Keratinocyte (primary cell): ENCODE data around the gene MYO9A. TPM values are rescaled to one million over a fixed set of nuclear protein-coding genes. Genes with fewer than 3 reads are reported as not detected.

Source experiments
- DNase-seq: peaks from one replicate; pipeline ENCODE4 v3.0.0-alpha.2; 2011; ENCODE audit warnings: low read depth, missing footprints, low spot score
- FAIRE-seq: peaks from 2 replicates; lab custom pipeline; 2011; peaks lifted over from hg19 to GRCh38; lab: Jason Lieb, UNC
- H2AFZ ChIP-seq: 2 replicates; pipeline ENCODE4 v1.6.0; 2012; ENCODE audit warnings: low read length, control low read depth, inconsistent platforms; ENCODE audit not compliant: control insufficient read depth
- H3K27ac ChIP-seq: 2 replicates; pipeline ENCODE4 v1.5.1; 2011; ENCODE audit warnings: low read length; ENCODE audit not compliant: control insufficient read depth, insufficient read depth
- H3K27me3 ChIP-seq: 3 replicates; pipeline ENCODE4 v1.6.0; 2011; ENCODE audit warnings: low read length; ENCODE audit not compliant: control insufficient read depth, insufficient read depth; ENCODE audit errors: extremely low read depth
- H3K36me3 ChIP-seq, 2 experiments: 2 replicates in 1 of 2; 3 replicates in 1 of 2; pipeline ENCODE4 v1.5.1; 2011; ENCODE audit warnings: low read length in 2 of 2, mild to moderate bottlenecking in 1 of 2; ENCODE audit not compliant: control insufficient read depth in 2 of 2, insufficient read depth in 2 of 2; ENCODE audit errors: extremely low read depth in 1 of 2
- H3K4me1 ChIP-seq: 3 replicates; pipeline ENCODE4 v1.5.1; 2011; ENCODE audit warnings: low read length; ENCODE audit not compliant: control insufficient read depth, insufficient read depth; ENCODE audit errors: extremely low read depth
- H3K4me2 ChIP-seq: 3 replicates; pipeline ENCODE4 v1.6.0; 2011; ENCODE audit warnings: low read depth, low read length; ENCODE audit not compliant: control insufficient read depth, insufficient read depth; ENCODE audit errors: extremely low read depth
- H3K4me3 ChIP-seq, 3 experiments: fragments of 200-600 bp in 1 of 3; sonication (generic) in 1 of 3; 2 replicates in 2 of 3; 3 replicates in 1 of 3; pipeline ENCODE4 v1.5.1; 2011 to 2016; ENCODE audit warnings: low read length in 3 of 3, mild to moderate bottlenecking in 3 of 3, control low read depth in 2 of 3, inconsistent platforms in 1 of 3, low read depth in 1 of 3, mixed read lengths in 1 of 3, mixed run types in 1 of 3, moderate library complexity in 1 of 3; ENCODE audit not compliant: control insufficient read depth in 2 of 3, insufficient read depth in 2 of 3; ENCODE audit errors: extremely low read depth in 1 of 3
- H3K79me2 ChIP-seq: 2 replicates; pipeline ENCODE4 v1.6.0; 2012; ENCODE audit warnings: low read length; ENCODE audit not compliant: control insufficient read depth, insufficient read depth
- H3K9ac ChIP-seq: 3 replicates; pipeline ENCODE4 v1.6.0; 2011; ENCODE audit warnings: low read length; ENCODE audit not compliant: control insufficient read depth, insufficient read depth; ENCODE audit errors: extremely low read depth
- H3K9me1 ChIP-seq: 3 replicates; pipeline ENCODE4 v1.6.0; 2011; ENCODE audit warnings: low read length; ENCODE audit not compliant: control insufficient read depth, insufficient read depth; ENCODE audit errors: extremely low read depth
- H3K9me3 ChIP-seq: 2 replicates; pipeline ENCODE4 v1.5.1; 2012; ENCODE audit warnings: low read depth, low read length; ENCODE audit not compliant: control insufficient read depth
- H4K20me1 ChIP-seq: 3 replicates; pipeline ENCODE4 v1.6.0; 2011; ENCODE audit warnings: low read length; ENCODE audit not compliant: control insufficient read depth, insufficient read depth; ENCODE audit errors: extremely low read depth
- CTCF ChIP-seq, 3 experiments: IDR thresholded peaks in 1 of 3; conservative IDR thresholded peaks in 1 of 3; optimal IDR thresholded peaks in 1 of 3; 2 replicates in 2 of 3; 3 replicates in 1 of 3; pipeline versions ENCODE3 to v1.5.1; 2011; ENCODE audit warnings: low read length in 3 of 3, mild to moderate bottlenecking in 3 of 3, moderate library complexity in 2 of 3, control low read depth in 1 of 3, inconsistent platforms in 1 of 3; ENCODE audit not compliant: insufficient read depth in 2 of 3; ENCODE audit errors: extremely low read depth in 1 of 3
- EZH2 ChIP-seq: IDR thresholded peaks from one replicate; pipeline ENCODE4 v1.6.1; 2012; ENCODE audit warnings: inconsistent platforms, mild to moderate bottlenecking, low read length, moderate library complexity
- dilution Hi-C: fragments of 300-500 bp; cut with MboI; formaldehyde crosslinking; loops from one replicate; pipeline ENCODE4 v1.7.0; 2020; ENCODE audit warnings: low sequenced_read_pairs; ENCODE audit not compliant: extremely low pct_ligation_motif_present
- polyA plus RNA-seq, 5 experiments: library from polyadenylated mRNA; depleted of rRNA in 3 of 5; stranded (reverse) in 3 of 5; stranded (forward) in 1 of 5; unstranded in 1 of 5; fragments of >200 nt; gene quantifications; 1 replicate in 1 of 5; 2 replicates in 3 of 5; 3 replicates in 1 of 5; pipeline versions ENCODE4 v1.2.1 to v1.2.3, GENCODE V29; 2011 to 2012; ENCODE audit warnings: missing spikeins in 2 of 5, low read depth in 1 of 5, low replicate concordance in 1 of 5

Gene MYO9A
- polyA plus RNA-seq, 1 donor (not counting 4 experiments of a cell fraction or from before 2014, with no cell fraction given), result 10.6 TPM

DNA sequence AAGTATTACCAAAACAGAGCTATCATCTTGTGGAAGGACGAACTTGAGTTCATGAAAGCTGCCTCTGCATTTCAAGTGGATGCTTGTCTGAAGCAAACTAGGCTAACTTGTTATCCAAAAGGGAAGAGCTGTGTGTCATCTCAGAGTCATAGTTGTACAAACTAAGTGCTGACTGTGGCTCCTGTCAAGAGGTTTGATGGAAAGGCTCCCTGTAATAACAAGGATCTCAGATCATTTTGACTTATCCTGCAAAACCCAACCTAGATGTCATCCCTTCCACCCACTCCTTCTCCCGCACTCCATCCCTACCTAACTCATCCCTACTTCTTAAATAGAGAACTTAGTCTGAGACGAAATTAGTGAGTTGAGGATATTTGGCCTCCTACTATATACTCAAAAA, 196.8 kb downstream of the MYO9A start:
- H4K20me1 ChIP-seq, result no peaks in the 10 kb centered on the region
- FAIRE-seq (peak; percentile 91), DNase-seq (peak; percentile 17)
- no peak overlapping the region for H3K27ac ChIP-seq
- no peaks in the 10 kb centered on the region for H3K9me3 ChIP-seq
- no peak overlapping the region for H3K4me3 ChIP-seq
- no peaks in the 10 kb centered on the region for H3K9me1 ChIP-seq
- no peak for TF ChIP-seq CTCF (optimal IDR thresholded peaks at IDR 0.05 in 1 of 3, IDR thresholded peaks at IDR 0.05 in 1 of 3, conservative IDR thresholded peaks at IDR 0.05 in 1 of 3; ENCODE audit: extremely low read depth in 1 of 3, insufficient read depth in 2 of 3, low read length in 3 of 3)
- TF ChIP-seq EZH2, result no peak
- H3K79me2 ChIP-seq, result no peaks in the 10 kb centered on the region
- no peak overlapping the region for H3K9ac ChIP-seq
- H3K27me3 ChIP-seq, result no peaks in the 10 kb centered on the region
- H3K4me1 ChIP-seq, result peaks cover 9% of the 10 kb centered on the region
- H3K4me2 ChIP-seq, result peak overlapping the region; percentile 54
- H2AFZ ChIP-seq, result no peak overlapping the region
- no peaks in the 10 kb centered on the region for H3K36me3 ChIP-seq
- dilution Hi-C loops, result no loop called here

DNA sequence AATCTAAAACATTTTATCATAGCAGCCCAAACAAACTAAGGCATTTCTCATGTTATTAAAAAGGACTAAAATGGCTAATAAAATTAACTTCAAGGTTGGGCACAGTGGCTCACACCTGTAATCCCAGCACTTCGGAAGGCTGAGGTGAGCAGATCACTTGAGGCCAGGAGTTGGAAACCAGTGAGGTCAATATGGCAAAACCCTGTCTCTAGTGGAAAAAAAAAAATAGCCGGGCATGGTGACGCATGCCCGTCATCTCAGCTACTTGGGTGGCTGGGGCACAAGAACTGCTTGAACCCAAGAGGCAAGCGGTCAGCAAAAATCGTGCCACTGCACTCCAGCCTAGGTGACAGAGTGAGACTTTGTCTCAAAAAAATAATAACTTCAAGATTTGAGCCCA, 197.4 kb downstream of the MYO9A start:
- Histone ChIP-seq H3K27ac (no peak overlapping the region), H3K4me3 (no peak overlapping the region), H2AFZ (no peak overlapping the region), H3K9ac (no peak overlapping the region), H4K20me1 (no peaks in the 10 kb centered on the region), H3K79me2 (no peaks in the 10 kb centered on the region), H3K36me3 (no peaks in the 10 kb centered on the region), H3K9me3 (no peaks in the 10 kb centered on the region), H3K4me2 (peak overlapping the region; percentile 54), H3K27me3 (no peaks in the 10 kb centered on the region), H3K9me1 (no peaks in the 10 kb centered on the region), H3K4me1 (peaks cover 9% of the 10 kb centered on the region)
- FAIRE-seq (no peak), DNase-seq (no peak)
- dilution Hi-C loops, result no loop called here
- no peak for TF ChIP-seq CTCF (optimal IDR thresholded peaks at IDR 0.05 in 1 of 3, IDR thresholded peaks at IDR 0.05 in 1 of 3, conservative IDR thresholded peaks at IDR 0.05 in 1 of 3; ENCODE audit: extremely low read depth in 1 of 3, insufficient read depth in 2 of 3, low read length in 3 of 3)
- TF ChIP-seq EZH2, result no peak
